ENCODE data around the gene ALG1.
"Not testable (repeated sequence)": the region's sequence is repeated elsewhere in the genome, so short reads cannot be mapped to it uniquely, and the experiment has no call there.

Gene ALG1

GRCh38 chr16:5045499-5046115, 26.0 kb upstream of the ALG1 start:
- DNase-seq = no peak

GRCh38 chr16:5046914-5047313, 24.7 kb upstream of the ALG1 start:
- no peak for DNase-seq

- no peak for DNase-seq
Observed at GRCh38 chr16:5054876-5055865, 16.5 kb upstream of the ALG1 start.

GRCh38 chr16:5056352-5056751, 15.3 kb upstream of the ALG1 start:
- peak; percentile 12 for DNase-seq

GRCh38 chr16:5058476-5058875, 13.2 kb upstream of the ALG1 start:
- DNase-seq = no peak

GRCh38 chr16:5059386-5060072, 12.1 kb upstream of the ALG1 start:
- no peak for DNase-seq

- DNase-seq = no peak
Observed at GRCh38 chr16:5060073-5060641, 11.5 kb upstream of the ALG1 start.

GRCh38 chr16:5062051-5062450, 9.6 kb upstream of the ALG1 start:
- no peak for DNase-seq

GRCh38 chr16:5062790-5063765, 8.6 kb upstream of the ALG1 start:
- DNase-seq = no peak

GRCh38 chr16:5064915-5065314, 6.7 kb upstream of the ALG1 start:
- DNase-seq = peak; percentile 43

- no peak for DNase-seq
Observed at GRCh38 chr16:5065326-5065725, 6.3 kb upstream of the ALG1 start.

GRCh38 chr16:5065813-5066212, 5.8 kb upstream of the ALG1 start, which contains the start of gene C16orf89:
Gene C16orf89 (minus strand): TSS chr16:5065956. CDS start chr16:5065908, 48 bp downstream.
- DNase-seq = no peak

- DNase-seq = no peak
Observed at GRCh38 chr16:5066511-5066910, 5.1 kb upstream of the ALG1 start.

GRCh38 chr16:5069048-5069447, 2.6 kb upstream of the ALG1 start:
- no peak for DNase-seq

GRCh38 chr16:5069854-5070253, 1.8 kb upstream of the ALG1 start:
- DNase-seq = no peak

GRCh38 chr16:5070431-5071186, 1.0 kb upstream of the ALG1 start:
- DNase-seq = no peak

- no peak for DNase-seq
Observed at GRCh38 chr16:5071341-5071680, 332 bp upstream of the ALG1 start.

- DNase-seq = no peak
Observed at GRCh38 chr16:5072334-5073278, 963 bp downstream of the ALG1 start.

GRCh38 chr16:5073279-5073629, 1.6 kb downstream of the ALG1 start:
- DNase-seq = no peak

GRCh38 chr16:5073771-5074170, 2.1 kb downstream of the ALG1 start:
- not testable (repeated sequence) for DNase-seq

Data from eye (tissue), 1 donor.